ENCODE data around the gene TTC28. TPM values are rescaled to one million over a fixed set of nuclear protein-coding genes. Genes with fewer than 3 reads are reported as not detected.

TTC28 gene
- total and polyA plus RNA-seq, 2 donors (not counting 3 experiments of a cell fraction or from before 2014, with no cell fraction given), result 16.5 to 51.1 TPM

GRCh38 chr22:27996529-27996925 lies 683.1 kb downstream of the TTC28 start:
- no peaks in the 10 kb centered on the region for H3K9me1 ChIP-seq (replicated peaks; ENCODE audit: control insufficient read depth, extremely low read depth, insufficient read depth, low read length)
- no peaks in the 10 kb centered on the region for H3K4me1 ChIP-seq (ENCODE audit: control insufficient read depth, extremely low read depth, insufficient read depth, low read length)
- no TSS peak for BruUV-seq (replicated peaks)
- H3K9me3 ChIP-seq (replicated peaks; ENCODE audit: control insufficient read depth, insufficient read depth, low read length), result no peaks in the 10 kb centered on the region
- no peak overlapping the region for H3K27ac ChIP-seq (ENCODE audit: insufficient read depth, low read depth, low read length)
- ChIA-PET POLR2A (no interaction called here), CTCF (interaction anchor here (0.8 kb wide), 1 partner anchor 13 kb away, joined by 3 read pairs; no protein-coding TSS in a partner anchor)
- H3K27me3 ChIP-seq (ENCODE audit: control insufficient read depth in 2 of 2, insufficient read depth in 2 of 2, low read length in 2 of 2), result no peaks in the 10 kb centered on the region
- dilution Hi-C loops (cut with MboI; ENCODE audit: extremely low pct_ligation_motif_present, low sequenced_read_pairs) (no loop called here), intact Hi-C loops (cut with micrococcal nuclease) (no loop called here)
- no peaks in the 10 kb centered on the region for H3K79me2 ChIP-seq (ENCODE audit: control insufficient read depth, insufficient read depth, low read length)
- TF ChIP-seq MYC (IDR thresholded peaks at IDR 0.05; ENCODE audit: low read depth, low read length) (no peak), POLR2AphosphoS5 (IDR thresholded peaks at IDR 0.05; ENCODE audit: insufficient read depth, low read depth, low read length) (no peak), FOS (IDR thresholded peaks at IDR 0.05; ENCODE audit: borderline replicate concordance, insufficient read depth, low read length) (no peak), JUN (IDR thresholded peaks at IDR 0.05; ENCODE audit: borderline replicate concordance, insufficient read depth, insufficient read length, low read depth) (no peak), POLR2A (IDR thresholded peaks at IDR 0.05; ENCODE audit: low read depth, low read length) (no peak), GATA2 (IDR thresholded peaks at IDR 0.05; ENCODE audit: insufficient read depth, insufficient read length, low read depth, low read length) (no peak), CTCF (IDR thresholded peaks at IDR 0.05; ENCODE audit: extremely low read depth in 1 of 2, insufficient read depth in 1 of 2, low read depth in 1 of 2, low read length in 2 of 2) (no peak), EZH2 (IDR thresholded peaks at IDR 0.05; ENCODE audit: borderline replicate concordance, low read depth, low read length, severe bottlenecking) (no peak)
- TF ChIP-seq, protein P1, sequence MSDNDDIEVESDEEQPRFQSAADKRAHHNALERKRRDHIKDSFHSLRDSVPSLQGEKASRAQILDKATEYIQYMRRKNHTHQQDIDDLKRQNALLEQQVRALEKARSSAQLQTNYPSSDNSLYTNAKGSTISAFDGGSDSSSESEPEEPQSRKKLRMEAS (IDR thresholded peaks at IDR 0.05; ENCODE audit: insufficient read depth, insufficient read length), result no peak
- H3K4me2 ChIP-seq (ENCODE audit: insufficient read depth, low read length), result no peak overlapping the region
- H2AFZ ChIP-seq (ENCODE audit: low read depth, low read length), result no peak overlapping the region
- DNase-seq (ENCODE audit: low read depth, low spot score), result no peak
- no peak overlapping the region for H3K9ac ChIP-seq (replicated peaks; ENCODE audit: extremely low read depth, insufficient read depth, low read length)
- H3K36me3 ChIP-seq (ENCODE audit: control insufficient read depth in 2 of 2, extremely low read depth in 1 of 2, insufficient read depth in 2 of 2, low read length in 2 of 2), result peaks cover 0 to 19% of the 10 kb centered on the region in 2 experiments
- no peaks in the 10 kb centered on the region for H4K20me1 ChIP-seq (replicated peaks; ENCODE audit: control insufficient read depth, extremely low read depth, insufficient read depth, low read length)
- no peak overlapping the region for H3K4me3 ChIP-seq (replicated peaks in 1 of 3; ENCODE audit: insufficient read depth in 1 of 3, low read depth in 1 of 3, low read length in 3 of 3)
- FAIRE-seq, result no peak

Data from endothelial cell of umbilical vein (primary cell).